Measurements from ENCODE around the gene CSNK2A1.

CSNK2A1 gene

DNA sequence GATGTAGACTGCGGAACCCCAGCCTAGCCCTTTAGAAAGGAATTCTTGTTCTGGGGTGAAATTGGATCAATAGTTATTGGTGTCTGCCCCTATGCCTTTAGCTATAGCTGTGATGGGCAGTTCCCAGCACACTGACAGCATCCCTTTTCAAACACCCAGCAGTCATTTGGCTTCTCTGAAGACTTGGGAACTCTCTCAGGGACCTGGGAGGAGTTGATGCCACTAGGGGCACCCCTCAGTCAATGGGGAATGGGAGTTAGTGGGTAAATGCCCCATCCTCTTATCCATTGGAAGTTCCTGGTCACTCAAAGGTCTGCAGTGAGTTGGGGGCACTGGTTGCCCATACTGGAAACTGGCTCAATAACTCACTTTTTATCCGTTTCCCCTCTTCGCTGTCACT, 31.6 kb upstream of the CSNK2A1 start:
- Histone ChIP-seq H3K27me3 (peaks cover 76% of the 10 kb centered on the region), H3K4me3 (ENCODE audit: low read depth in 1 of 2, low read length in 1 of 2) (no peak overlapping the region), H3K27ac (no peak overlapping the region), H3K4me1 (ENCODE audit: control insufficient read depth in 1 of 2, insufficient read depth in 1 of 2, low read depth in 1 of 2, low read length in 1 of 2) (no peaks in the 10 kb centered on the region), H3K9me3 (no peaks in the 10 kb centered on the region), H3K36me3 (no peaks in the 10 kb centered on the region)
- TF ChIP-seq, protein P1, sequence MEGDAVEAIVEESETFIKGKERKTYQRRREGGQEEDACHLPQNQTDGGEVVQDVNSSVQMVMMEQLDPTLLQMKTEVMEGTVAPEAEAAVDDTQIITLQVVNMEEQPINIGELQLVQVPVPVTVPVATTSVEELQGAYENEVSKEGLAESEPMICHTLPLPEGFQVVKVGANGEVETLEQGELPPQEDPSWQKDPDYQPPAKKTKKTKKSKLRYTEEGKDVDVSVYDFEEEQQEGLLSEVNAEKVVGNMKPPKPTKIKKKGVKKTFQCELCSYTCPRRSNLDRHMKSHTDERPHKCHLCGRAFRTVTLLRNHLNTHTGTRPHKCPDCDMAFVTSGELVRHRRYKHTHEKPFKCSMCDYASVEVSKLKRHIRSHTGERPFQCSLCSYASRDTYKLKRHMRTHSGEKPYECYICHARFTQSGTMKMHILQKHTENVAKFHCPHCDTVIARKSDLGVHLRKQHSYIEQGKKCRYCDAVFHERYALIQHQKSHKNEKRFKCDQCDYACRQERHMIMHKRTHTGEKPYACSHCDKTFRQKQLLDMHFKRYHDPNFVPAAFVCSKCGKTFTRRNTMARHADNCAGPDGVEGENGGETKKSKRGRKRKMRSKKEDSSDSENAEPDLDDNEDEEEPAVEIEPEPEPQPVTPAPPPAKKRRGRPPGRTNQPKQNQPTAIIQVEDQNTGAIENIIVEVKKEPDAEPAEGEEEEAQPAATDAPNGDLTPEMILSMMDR (IDR thresholded peaks at IDR 0.05) = no peak

DNA sequence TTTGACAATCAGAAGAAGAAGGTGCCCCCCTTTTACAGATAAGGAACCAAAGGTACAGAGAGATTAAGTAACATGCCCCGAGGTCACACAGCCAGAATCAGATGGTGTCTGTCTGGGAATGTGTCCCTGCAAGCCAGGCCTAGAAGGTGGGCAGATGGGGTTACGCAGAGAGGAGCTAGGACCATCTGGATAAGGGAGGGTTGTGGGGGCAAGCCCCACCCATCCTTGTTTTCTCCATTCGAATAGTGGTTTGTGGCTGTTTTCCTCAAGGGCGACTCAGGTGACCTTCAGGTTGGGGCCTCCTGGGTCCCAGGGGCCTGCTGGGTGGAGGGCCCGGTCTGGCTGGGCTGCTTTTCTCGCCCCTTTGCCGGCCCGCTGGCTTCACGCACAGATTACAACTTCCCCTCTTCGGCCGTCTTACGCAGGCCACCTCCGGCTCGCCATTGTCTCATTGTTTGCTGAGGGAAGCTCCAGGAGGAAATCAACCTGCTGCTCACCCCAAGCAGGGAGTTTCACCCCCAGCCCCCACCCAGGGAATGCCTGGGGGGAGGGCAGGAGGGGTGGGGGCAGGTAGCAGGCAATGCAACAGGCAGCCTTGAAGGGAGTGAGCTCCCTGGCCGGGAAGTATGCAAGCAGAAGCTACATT, 30.8 kb upstream of the CSNK2A1 start:
- Histone ChIP-seq H3K27ac (no peak overlapping the region), H3K36me3 (no peaks in the 10 kb centered on the region), H3K9me3 (no peaks in the 10 kb centered on the region), H3K4me1 (ENCODE audit: control insufficient read depth in 1 of 2, insufficient read depth in 1 of 2, low read depth in 1 of 2, low read length in 1 of 2) (no peaks in the 10 kb centered on the region), H3K27me3 (peaks cover 79% of the 10 kb centered on the region), H3K4me3 (ENCODE audit: low read depth in 1 of 2, low read length in 1 of 2) (no peak overlapping the region)
- TF ChIP-seq, protein P1 (IDR thresholded peaks at IDR 0.05) = no peak

DNA sequence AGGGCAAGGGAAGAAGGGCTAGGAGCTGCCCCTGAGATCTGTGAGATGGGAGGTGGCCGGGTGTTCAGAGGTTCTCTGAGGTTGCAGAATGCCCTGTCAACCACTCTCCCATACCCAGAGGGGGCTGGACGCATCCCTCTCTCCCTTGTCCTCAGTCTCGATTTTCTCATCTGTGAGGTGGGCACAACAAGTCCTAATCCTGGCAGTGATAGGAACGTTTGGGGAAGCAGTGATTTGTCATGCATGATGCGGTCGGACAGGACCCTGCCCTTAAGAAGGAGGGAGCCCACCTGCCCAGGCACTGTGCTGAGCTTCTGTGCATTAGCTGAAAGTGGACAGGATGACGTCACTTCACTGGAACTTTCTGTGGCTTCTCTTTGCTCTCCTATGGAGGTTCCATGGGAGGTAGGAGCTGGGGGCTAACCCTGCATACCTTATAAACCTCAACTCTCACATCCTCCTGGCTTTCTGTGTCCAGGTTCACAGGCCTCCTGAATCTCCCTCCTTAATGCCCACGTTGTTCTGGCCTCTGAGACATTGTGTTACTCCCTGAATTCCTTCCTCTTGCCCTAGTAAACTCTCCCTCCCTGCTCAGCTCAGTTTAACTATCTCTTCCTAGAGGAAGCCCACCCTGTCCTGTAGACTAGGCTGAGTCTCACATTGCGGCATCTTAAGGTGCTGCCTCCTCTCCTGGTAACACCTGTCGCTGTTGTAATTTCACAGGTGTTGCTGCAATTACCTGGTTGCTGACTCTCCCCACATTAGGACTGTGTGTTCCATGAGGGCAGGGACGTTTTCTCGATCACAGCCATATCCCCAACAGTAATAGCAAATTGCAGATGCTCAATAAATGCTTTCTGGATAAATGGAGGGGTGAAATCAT, 30.1 kb upstream of the CSNK2A1 start:
- no peak overlapping the region for H3K4me3 ChIP-seq (ENCODE audit: low read depth in 1 of 2, low read length in 1 of 2)
- H3K4me1 ChIP-seq (ENCODE audit: control insufficient read depth in 1 of 2, insufficient read depth in 1 of 2, low read depth in 1 of 2, low read length in 1 of 2) = no peaks in the 10 kb centered on the region
- TF ChIP-seq, protein P1 (IDR thresholded peaks at IDR 0.05) = no peak
- no peaks in the 10 kb centered on the region for H3K36me3 ChIP-seq
- H3K9me3 ChIP-seq = no peaks in the 10 kb centered on the region
- no peak overlapping the region for H3K27ac ChIP-seq
- peaks cover 87% of the 10 kb centered on the region for H3K27me3 ChIP-seq

DNA sequence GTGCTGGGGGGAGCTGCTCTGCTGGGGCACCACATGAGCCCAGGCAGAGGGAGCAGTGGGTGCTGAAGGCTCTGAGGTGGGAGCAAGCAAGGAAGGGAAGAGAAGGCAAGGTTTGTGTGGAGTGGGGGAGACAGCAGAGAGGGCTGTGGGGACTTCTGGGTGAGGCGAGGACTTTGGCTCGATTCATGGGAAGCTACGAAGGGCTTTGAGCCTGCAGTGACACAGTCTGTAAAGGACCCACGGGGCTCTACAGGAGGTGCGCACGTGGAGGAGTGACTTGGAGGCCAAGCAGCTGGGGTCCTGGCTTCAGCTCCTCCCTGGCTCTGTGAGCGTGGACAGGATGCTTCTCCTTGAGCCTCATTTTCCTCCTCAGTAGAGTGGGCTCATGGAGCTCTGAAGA, 29.1 kb upstream of the CSNK2A1 start:
- no peaks in the 10 kb centered on the region for H3K36me3 ChIP-seq
- TF ChIP-seq, protein P1 (IDR thresholded peaks at IDR 0.05) = no peak
- H3K27me3 ChIP-seq = peaks cover 96% of the 10 kb centered on the region
- no peak overlapping the region for H3K27ac ChIP-seq
- H3K4me1 ChIP-seq (ENCODE audit: control insufficient read depth in 1 of 2, insufficient read depth in 1 of 2, low read depth in 1 of 2, low read length in 1 of 2) = no peaks in the 10 kb centered on the region
- H3K9me3 ChIP-seq = no peaks in the 10 kb centered on the region
- no peak overlapping the region for H3K4me3 ChIP-seq (ENCODE audit: low read depth in 1 of 2, low read length in 1 of 2)

DNA sequence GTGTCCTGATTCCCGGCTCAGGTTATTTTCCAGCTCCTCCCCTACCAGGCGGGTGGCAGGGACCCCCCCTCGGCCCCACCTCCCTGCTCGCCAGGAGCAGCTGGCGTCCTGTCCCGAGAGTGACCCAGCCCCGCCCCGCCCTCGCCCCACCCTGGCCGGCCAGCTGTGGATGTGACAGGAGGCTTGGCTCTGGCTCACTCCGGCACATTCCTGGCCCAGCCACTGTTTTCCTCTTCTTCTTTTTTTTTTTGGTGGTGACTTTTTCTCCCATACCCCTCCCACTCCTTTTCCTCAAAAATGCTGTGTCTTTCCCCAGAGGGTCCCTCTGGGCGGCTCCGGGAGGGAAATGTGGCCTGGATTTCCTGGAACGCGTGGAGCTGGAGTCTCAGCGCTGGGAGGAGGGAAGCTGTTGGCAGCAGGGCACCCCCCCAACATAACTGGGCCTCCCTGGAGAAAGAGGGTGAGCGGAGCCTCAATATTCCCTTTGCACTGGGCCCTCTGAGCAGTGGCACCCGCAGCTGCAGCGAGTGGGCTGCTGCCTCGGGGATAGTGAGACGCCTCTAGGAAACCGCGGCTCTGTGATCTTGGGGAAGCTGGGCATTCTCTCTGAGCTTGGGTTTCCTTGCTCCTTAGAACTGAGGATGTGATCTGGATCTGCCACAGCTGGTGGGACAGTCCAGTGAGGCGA, 28.3 kb upstream of the CSNK2A1 start:
- Histone ChIP-seq H3K9me3 (no peaks in the 10 kb centered on the region), H3K27me3 (peaks cover 98% of the 10 kb centered on the region), H3K27ac (no peak overlapping the region), H3K4me1 (ENCODE audit: control insufficient read depth in 1 of 2, insufficient read depth in 1 of 2, low read depth in 1 of 2, low read length in 1 of 2) (no peaks in the 10 kb centered on the region), H3K4me3 (ENCODE audit: low read depth in 1 of 2, low read length in 1 of 2) (no peak overlapping the region), H3K36me3 (no peaks in the 10 kb centered on the region)
- TF ChIP-seq, protein P1 (IDR thresholded peaks at IDR 0.05) = no peak

Measured in neutrophil (primary cell).